AG09319 (cell line): ENCODE measurements around the gene RALGAPB.

Source experiments
- DNase-seq: peaks from one replicate; pipeline ENCODE4 v3.0.0-alpha.2; 2010; ENCODE audit warnings: low read depth; ENCODE audit errors: extremely low read depth
- CTCF ChIP-seq: IDR thresholded peaks from 2 replicates; pipeline ENCODE4 v1.5.1; 2011; ENCODE audit warnings: low read depth, mild to moderate bottlenecking, inconsistent platforms, low read length, moderate library complexity

The RALGAPB gene

DNA sequence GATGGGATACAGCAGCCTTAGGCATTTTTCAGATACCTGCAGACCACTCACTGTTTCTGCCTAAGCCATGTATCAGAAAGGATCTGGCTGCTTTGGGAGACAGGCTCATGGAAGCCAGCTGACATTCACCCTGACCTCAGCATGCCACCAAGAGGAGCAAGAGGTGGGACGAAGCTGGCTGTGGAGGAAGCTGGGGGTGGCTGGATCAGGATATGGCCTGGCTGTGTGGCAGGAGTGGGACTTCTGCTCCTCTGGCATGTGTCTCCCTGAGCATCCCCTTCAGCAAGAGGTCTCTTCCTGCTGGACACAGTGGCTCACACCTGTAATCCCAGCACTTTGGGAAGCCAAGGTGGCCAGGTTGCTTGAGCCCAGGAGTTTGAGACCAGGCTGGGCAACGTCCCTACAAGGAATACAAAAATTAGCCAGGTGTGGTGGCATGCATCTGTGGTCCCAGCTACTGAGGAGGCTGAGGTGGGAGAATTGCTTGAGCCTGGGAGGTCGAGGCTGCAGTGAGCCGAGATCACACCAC, 109.3 kb downstream of the RALGAPB start:
- no peak for TF ChIP-seq CTCF
- no peak for DNase-seq

DNA sequence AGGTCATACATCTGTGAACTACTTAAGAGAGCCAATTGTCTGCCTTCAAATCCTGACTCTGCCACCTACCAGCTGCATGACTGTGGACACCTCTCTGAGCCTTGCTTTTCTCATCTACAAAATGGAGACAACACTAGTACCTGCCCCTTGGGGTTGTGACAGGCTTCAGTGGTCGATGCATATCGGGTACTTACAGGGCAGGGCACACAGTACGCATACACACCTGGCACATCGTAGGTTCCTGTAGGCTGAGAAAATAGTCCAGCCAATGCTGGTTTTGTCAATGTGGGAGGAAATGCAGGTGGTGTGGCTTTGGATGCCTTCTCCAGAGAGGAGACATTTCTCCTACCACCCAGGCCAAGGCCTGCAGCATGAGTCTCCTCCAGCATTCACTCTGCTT, 110.7 kb downstream of the RALGAPB start:
- no peak for TF ChIP-seq CTCF
- no peak for DNase-seq

DNA sequence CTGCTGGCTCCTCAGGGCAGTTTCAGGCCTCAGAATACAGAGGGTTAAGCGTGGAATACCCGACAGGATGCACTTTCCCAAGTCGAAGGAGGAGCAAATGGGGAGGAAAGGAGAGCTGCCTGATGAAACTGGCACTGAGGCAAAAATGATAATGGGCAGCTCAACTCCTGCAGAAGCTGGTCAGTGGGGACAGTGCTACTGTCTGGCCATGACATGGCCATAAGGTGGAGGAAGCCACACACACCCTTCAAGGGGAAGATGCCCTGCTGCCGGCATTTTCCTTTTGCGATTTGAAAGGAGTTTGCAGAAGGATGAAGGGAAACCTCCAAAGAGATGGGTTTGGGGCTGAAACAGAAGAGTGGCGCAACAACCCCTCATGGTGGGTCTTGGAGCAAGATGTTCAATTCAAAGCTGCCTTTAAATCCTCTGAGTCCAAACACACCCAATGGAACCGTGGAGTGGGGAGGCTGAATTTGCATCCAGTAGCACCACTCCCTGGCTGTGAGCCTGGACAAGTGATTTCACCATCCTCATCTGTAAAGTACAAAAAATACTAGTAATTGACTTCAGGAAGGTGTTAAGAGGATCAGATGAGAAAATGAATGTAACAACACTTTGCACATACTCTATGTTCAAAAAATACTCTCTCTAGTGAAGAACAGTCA, 111.6 kb downstream of the RALGAPB start:
- no peak for DNase-seq
- no peak for TF ChIP-seq CTCF

DNA sequence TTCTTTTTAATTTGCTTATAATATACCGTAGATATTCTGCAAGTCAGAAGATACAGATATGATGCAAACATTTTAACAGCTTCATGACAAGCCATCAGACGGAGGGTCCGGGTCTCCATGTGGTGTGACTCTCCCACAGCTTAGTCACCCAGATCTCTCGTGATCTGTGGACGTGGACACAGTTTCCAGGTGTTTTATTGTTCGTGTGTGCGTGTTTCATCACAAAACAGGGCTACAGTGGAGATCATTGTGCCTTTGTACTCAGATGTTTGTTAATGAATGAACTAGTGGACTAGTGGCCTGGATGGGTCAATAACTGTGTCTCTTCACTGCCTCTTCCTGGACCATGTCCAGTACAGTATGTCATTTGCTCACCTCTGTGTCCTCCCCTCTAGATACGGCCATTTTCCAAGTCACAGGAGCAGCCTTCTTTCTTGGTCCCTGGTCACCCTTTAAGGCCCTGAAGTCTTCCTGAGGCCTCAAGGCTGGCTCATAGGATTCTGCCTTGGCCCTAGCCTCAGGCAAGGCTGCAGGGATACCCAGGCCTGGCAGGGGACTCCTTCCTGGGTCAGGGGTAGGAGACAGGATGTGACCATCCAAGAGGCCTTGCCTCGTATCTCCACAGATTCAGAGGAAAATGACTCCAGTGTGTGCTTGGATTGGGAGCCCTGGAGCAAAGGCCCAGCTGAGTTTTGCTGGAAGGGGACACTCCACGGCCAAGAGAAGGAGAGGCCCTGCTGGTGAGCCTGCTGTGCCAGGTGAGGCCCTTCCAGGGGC, 112.9 kb downstream of the RALGAPB start:
- no peak for DNase-seq
- no peak for TF ChIP-seq CTCF

GRCh38 chr20:38586181-38586525, 113.5 kb downstream of the RALGAPB start:
- no peak for TF ChIP-seq CTCF
- DNase-seq, result no peak

- TF ChIP-seq CTCF, result no peak
- no peak for DNase-seq
These were observed 115.7 kb downstream of the RALGAPB start for GRCh38 chr20:38588303-38588702.

GRCh38 chr20:38589351-38589750, 116.7 kb downstream of the RALGAPB start:
- TF ChIP-seq CTCF, result no peak
- DNase-seq, result no peak
